Measurements from ENCODE around the gene AGFG1.

AGFG1 gene, protein sequence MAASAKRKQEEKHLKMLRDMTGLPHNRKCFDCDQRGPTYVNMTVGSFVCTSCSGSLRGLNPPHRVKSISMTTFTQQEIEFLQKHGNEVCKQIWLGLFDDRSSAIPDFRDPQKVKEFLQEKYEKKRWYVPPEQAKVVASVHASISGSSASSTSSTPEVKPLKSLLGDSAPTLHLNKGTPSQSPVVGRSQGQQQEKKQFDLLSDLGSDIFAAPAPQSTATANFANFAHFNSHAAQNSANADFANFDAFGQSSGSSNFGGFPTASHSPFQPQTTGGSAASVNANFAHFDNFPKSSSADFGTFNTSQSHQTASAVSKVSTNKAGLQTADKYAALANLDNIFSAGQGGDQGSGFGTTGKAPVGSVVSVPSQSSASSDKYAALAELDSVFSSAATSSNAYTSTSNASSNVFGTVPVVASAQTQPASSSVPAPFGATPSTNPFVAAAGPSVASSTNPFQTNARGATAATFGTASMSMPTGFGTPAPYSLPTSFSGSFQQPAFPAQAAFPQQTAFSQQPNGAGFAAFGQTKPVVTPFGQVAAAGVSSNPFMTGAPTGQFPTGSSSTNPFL

DNA sequence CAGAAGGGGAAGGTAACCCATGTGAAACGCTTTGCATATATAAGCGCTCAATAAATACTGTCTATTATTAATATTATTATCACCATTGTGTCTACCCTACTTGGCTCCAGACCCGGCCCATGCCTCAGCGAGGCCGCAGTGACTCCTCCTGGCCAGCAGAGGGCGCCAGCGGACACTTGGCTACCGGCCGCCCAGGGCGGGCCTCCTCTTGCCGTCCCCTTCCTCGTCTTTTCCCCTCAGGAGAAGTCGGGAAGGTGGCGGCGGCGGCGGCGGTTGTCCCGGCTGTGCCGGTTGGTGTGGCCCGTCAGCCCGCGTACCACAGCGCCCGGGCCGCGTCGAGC is at the start of gene AGFG1:
TSS of gene AGFG1 (plus strand) at position 233 of the 341 bp plus-strand sequence. CDS start 266 bp downstream, outside the sequence.
- DNase-seq (ENCODE audit: low read depth, low spot score), result peak; percentile 56

DNA sequence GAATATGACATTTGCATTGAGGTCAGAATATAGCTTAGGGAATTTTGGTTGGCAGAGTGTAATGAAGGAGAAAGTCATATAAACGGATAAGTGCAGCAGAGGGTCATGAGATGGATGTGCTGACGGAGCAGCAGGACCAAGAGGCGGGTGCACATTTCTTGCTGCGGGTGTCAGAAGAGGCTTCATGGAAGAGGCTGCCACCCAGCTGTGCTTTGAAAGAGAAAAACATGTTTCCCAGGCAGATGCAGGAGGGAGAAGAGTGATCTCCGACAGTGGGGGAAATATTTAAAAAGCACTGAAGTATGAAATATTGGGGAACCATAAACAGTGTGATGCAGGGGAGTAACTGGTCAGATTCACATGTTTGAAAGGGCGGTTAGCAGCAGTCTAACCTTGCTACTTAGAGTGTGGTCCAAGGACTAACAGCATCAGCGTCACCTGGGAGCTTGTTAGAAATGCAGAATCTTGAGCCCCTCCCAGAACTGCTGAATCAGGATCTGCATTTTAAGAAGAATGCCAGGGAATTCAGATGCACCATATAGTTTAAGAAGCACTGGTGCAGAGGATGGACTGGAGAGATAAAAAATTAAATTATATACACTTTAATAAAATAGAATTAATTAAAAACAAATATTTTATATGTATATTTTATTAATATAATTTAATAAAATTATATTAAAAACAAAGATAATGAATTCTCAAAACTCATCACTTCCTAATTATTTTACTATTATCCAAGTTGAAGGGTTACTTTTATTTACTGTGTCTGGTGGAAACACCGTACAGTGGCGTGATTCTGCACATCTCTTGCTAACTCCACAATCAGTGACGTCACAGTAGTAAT is 48.1 kb upstream of the AGFG1 start:
- DNase-seq (ENCODE audit: low read depth, low spot score), result no peak

DNA sequence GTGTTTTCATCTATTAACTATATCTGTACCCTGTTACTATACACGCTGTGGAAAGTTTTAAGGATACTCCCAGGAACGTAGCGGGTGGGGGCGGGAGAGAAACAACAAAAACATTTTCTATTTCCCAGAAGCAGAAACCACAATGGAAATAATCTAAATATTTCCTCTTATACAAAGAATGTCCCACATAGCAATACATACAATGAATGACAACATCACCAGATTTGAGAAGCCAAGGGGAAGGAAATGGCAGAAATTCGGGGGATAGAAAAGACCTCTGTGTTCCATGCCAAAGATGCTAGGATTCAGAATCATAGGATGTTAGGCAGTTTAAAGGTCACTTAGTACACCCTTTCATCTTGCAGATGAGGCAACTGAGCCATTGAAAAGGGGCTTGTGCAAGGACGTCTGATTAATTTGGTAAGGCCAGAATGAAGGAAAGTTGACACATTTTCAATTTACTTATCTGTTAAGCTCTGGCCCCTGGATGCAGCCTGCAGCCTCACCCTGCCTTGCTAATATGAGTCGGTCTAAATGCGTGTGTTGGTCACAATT is 43.1 kb upstream of the AGFG1 start:
- no peak for DNase-seq (ENCODE audit: low read depth, low spot score)

DNA sequence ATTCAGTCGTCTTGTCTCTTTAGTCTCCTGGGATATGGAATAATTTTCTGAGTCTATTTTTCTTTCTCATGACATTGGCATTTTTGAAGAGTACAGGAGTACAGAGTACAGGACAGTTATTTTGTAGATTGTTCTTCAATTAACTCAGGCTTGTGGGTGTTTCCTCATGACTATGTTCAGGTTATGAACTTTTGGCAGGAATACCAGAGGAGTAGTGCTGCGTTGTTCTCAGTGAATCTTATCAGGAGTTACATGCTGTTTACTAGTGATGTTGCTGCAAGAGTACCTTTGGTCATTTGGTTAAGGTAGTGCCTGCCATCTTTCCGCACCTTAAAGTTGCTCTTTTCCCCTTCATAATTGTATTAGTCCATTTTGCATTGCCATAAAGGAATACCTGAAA is 41.3 kb upstream of the AGFG1 start:
- DNase-seq (ENCODE audit: low read depth, low spot score), result no peak

DNA sequence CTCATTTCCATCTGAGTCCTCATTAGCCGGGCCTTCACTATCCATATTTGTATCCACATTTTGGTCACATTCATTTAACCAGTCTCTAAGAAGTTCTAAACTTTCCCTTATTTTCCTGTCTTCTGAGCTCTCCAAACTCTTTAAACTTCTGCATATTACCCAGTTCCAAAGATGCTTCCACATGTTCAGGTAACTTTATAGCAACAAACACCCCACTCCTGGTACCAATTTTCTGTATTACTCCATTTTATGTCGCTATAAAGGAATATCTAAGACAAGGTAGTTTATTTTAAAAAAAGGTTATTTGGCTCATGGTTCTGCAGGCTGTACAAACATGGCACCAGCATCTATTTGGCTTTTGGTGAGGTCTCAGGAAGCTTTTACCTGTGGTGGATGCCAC is 38.8 kb upstream of the AGFG1 start:
- no peak for DNase-seq (ENCODE audit: low read depth, low spot score)

DNA sequence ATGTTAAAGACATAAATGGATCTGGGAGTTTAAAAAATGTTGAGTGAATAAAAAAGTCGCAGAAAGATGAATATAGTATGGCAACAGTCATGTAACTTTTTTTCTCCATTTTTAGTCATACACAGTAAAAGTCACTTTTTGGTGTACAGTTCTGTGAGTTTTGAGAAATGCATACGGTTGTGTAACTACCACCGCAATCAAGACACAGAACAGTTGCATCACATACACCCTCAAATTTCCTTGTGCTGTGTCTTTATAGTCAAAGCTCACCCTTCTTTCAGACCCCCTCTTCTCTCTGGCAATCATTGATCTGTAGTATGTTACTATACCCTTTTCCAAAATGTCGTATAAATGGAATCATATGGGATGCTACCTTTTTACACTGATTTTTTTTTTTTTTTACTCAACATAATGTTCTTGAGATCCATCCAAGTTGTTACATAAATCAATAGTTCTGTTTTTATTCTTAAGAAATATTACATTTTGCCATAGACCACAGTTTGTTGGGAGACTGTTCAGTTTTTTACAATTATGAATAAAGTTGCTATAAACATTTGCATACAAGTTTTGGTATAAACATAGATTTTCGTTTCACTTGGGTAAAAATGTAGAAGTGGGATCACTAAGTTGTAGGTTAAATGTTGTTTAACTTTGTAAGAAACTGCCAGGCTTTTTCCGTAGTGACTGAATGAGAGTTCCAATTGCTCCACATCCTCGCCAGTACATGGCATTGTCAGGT is 35.4 kb upstream of the AGFG1 start:
- DNase-seq (ENCODE audit: low read depth, low spot score), result no peak

DNA sequence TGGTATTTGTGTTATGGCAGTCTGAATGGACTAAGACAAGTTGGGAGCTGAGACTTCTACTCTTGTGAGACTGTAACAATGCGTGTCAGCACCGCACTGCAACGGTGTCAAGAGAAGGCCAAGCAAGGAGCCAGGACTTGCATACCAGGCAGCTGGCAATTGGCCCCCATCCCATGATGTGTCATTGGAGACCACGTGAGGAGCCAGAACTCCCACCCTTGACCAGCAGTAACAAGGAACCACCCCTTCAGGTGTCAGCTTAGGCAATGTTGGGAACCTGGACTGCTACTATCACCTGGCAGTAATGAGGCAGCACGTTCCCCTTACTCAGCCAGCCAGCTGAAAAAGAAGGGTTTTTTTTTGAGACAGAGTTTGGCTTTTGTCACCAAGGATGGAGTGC is 32.7 kb upstream of the AGFG1 start:
- DNase-seq (ENCODE audit: low read depth, low spot score), result no peak

DNA sequence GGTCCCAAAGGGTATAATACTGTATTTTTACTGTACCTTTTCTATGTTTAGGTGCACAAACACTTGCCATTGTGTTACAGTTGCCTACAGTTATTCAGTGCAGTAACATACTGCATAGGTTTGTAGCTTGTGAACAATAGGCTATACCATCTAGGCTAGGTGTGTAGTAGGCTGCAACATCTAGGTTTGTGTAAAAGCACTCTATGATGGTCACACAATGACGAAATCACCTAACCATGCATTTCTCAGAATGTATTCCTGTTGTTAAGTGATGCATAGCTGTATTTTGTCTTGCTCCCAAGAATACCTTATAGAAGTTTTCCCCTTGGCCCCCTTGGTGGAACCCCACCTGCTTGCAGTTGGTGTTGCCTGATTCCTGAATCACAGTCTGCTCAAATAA is 29.3 kb upstream of the AGFG1 start:
- no peak for DNase-seq (ENCODE audit: low read depth, low spot score)

DNA sequence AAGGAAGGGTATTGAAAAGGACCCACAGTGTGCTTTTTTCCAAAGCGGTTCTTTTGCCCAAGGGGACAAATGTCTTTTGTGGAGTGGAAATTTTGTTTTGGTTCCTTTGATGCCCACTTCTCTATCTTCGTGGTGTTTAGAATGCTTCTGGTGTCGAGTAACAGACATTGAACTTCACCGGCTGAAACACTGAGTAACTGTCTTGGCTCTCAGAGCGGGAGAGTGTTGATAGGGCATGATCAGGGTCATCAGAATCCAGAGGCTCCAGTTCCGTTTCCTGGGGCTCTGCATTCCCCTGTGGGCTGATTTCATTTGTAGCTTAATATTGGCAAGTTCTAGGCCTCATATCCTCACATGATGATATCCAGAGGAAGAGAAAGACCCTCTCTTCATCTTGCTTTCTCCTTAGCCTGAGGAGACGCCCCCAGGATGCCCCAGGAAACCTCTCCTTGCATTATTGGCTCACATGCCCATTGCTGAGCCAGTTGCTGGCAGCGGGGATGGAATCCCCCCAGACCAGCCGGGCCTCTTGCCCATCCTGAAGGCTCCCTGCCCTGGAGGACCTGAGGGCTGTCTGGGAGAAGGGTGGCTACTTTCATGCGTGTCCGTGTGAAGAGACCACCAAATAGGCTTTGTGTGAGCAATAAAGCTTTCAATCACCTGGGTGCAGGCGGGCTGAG is 27.9 kb upstream of the AGFG1 start:
- no peak for DNase-seq (ENCODE audit: low read depth, low spot score)

DNA sequence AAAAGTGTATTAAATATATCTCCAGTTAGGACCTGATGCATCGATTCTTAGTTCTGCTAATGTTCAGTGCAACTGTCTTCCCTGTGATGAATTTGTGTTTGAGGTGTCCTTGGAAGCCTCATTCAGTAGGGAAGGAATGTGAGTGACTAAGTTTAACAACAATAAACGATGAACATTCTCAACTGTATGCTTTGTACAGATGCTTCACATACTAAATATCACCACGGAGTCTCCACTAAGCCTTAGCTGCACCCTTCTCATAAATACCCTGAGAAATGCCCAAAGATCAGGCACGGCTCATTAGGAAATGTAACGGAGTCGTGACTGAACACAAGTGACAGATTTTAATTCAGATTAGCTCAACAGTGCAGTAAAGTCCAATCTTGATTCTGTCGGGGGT is 24.4 kb upstream of the AGFG1 start:
- DNase-seq (ENCODE audit: low read depth, low spot score), result no peak

DNA sequence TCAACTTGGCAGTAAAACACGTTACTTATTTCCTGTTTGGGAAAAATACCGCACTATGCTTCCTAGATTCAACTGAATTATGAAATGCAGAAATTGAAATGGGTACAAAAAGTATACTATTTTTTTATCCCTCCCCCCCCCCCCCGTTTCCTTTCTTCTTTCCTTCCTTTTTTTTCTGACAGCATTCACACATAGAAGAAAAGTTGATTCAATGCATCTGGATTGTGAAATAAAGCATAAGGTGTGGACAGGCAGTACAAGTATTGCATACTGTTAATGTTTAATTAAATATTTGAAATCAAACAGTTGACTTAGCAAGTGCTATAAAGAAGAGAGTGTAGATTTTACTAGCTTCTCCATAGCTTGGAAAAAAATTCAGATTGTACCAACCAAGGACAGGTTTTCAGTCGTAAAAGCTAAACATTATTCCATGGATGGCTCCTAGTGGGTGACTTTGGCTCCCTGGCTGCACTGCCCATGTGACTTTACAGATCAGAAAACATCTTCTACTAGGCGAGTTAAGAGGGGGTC is 21.6 kb upstream of the AGFG1 start:
- no peak for DNase-seq (ENCODE audit: low read depth, low spot score)

DNA sequence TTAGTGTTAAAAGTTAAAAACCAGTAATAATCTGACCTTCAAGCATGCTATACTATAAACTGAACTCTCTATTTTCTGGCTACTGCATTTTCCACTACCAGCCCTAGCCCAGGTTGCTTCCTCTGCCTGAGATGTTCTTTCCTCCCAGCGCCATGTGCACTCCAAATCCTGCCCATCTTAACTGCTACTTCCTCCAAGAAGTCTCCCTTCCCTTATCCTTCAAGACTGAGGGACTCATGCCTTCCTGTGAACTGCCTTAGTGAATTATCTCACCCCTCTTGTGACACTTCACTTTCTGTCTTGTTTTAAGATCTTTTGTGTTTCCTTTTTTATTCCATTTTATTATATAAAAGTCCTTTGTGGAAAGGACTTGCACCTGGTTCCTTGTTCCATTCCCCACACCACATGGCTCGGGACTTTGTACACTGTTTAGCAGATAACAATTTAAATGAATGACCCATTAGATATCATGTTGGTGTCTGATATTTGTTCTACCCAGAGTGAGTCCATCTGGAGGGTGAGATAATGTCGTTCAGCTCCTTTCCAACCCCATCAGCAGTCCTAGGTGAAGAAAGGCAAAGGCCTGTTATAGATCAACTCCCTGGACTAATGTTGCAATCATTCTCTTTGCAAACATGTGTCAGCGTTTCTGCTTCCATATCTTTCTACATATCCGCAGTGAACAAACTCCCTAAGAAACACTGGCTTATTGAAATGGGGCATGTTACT is 20.9 kb upstream of the AGFG1 start:
- no peak for DNase-seq (ENCODE audit: low read depth, low spot score)

DNA sequence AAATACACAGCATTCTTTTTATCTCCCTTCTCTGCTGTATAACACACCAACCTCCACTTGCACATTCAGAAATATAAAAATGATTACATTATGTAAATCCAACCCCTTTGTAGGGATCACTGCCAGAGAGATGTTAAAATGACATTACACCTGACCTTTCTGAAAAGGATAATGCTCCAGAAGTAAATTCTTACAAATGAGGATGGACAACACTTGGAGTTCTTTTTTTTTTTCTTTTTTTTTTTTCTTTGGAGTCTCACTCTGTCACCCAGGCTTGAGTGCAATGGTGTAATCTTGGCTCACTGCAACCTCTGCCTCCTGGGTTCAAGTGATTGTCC is 20.3 kb upstream of the AGFG1 start:
- DNase-seq (ENCODE audit: low read depth, low spot score), result no peak

DNA sequence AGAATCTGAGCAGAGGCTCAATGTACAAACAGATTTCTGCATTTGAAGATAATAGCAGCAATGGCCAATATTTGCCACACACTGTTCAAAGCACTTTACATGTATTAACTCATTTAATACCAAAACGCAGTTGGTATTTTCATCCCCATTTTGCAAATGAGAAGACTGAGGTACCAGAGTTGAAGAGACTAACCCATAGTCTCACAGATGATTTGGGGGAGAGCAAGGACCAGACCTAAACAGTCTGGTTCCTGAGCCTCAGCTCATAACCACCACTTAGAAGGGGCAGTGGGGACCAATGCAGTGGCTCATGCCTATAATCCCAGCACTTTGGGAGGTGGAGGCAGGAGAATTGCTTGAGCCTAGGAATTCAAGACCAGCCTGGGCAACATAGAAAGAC is 18.1 kb upstream of the AGFG1 start:
- DNase-seq (ENCODE audit: low read depth, low spot score), result no peak

DNA sequence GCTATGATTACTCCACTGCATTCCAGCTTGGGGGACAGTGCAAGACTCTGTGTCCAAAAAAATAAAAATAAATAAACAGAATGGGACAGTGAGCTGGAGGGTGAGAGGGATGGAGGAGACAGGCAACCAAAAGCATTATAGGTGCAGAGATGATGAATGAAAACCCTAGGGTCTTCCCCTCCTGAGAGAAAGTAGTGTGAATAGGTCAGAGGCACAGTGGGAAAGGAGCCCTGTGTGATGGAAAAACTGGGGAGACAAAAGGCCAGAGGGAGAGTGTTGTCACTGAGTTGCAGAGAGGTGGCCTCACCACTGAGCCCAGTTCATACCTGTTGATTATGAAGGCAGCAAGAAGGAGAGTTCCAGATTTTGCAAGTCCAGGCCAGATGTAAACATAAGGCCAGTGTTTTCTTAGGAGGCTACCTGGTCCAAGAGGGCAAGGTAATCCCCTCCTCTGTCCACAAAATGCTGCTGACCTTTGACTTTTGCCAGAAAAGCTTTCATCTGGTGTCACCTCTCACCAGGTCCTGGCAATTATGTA is 17.6 kb upstream of the AGFG1 start:
- no peak for DNase-seq (ENCODE audit: low read depth, low spot score)

DNA sequence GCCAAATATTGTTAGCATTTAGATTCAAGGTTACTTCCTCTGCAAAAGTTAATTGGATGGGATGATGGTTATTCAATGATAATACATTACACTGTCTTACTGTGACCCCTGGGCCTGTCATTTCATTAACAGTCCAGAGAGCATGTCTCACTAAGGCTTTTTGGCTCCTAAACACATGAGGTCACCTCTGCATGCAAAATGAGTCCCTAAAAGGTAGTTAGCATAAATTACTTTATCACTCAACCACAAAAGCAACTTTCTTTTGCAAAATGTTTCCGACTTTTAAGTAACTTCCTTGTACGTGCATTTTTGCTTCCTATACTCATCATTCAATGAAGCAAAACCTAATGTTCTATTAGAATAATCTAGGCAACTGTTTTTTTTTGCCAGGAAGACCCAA is 16.8 kb upstream of the AGFG1 start:
- no peak for DNase-seq (ENCODE audit: low read depth, low spot score)

DNA sequence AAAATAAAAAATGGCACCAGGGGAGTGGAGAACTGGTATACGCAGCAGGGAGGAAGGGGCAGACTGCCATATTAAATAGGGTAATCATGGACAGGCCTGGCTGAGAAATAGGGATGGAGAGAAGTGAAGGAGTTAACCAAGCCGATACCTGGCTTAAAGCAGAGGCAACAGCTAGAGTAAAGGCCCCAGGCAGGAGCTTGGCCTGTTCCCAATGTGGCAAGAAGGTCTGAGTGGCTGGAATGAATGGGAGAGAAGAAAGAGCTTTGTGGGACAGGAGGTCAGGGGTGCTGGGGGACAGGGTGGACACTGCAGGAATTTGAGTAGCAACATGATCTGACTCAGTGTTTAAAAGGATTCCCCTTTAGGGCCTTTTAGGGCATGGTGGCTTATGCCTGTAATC is 15.9 kb upstream of the AGFG1 start:
- DNase-seq (ENCODE audit: low read depth, low spot score), result no peak

DNA sequence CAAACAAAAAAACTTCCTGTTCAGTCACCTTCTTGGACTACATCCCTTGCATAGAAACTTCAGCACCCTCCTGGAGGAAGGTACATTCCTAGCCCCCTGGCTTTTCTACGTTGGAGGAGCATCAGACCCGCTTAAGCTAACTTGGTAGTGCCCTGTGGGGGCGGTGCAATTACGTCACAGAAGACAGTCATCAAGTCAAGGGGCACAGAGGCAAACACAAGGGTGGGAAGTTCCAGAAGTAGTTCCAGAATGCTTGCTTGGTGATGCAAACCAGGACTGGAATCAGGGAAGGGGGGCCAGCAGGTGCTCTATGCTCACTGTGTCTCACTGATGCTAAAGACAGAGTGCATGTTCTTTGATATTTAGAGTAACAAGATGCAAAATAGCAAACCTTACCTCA is 15.2 kb upstream of the AGFG1 start:
- no peak for DNase-seq (ENCODE audit: low read depth, low spot score)

DNA sequence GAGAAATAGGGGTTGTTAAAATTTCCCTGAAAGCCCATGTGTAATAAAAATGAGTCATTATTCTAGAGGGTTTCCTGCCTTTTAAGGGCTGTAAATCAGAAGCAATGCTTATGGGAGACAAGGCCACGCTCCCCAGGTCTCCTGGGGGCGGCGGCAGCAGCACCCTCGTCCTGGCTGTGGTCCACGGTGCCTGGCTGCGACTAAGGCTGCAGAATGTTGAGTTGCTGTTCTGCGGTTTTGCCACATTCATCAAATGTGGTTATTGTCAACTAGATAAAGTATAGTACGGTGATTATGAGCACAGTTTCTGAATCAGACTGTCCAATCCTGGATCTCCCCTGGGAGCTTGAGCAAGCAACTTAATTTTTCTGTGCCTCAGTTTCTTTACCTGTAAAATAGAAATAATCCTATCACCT is 11.9 kb upstream of the AGFG1 start:
- peak; percentile 52 for DNase-seq (ENCODE audit: low read depth, low spot score)

DNA sequence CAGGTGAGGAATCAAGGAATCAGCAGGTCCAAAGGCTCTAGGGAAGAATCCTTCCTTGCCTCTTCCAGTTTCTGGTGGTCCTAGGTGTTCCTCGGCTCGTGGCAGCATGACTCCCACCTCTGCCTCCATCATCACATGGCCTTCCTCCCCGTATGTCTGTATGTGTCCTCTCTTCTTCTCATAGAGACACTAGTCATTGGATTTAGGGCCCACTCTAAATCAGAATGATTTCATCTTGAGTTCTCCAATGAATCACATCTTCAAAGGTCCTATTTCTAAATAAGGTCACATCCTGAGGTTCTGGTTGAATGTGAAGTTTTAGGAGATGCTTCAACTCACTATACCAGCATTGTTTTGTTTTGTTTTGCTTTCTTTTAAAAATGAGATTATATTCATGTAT is 11.1 kb upstream of the AGFG1 start:
- DNase-seq (ENCODE audit: low read depth, low spot score), result no peak
